LNCaP clone FGC (cell line): ENCODE data around the gene ZNF438.

ENCODE experiments used
- DNase-seq: peaks from one replicate; pipeline ENCODE4 v3.0.0-alpha.2; 2011; ENCODE audit warnings: low read depth
- H3K4me3 ChIP-seq: 2 replicates; pipeline ENCODE4 v1.5.1; 2011; ENCODE audit warnings: mild to moderate bottlenecking, low read depth, low read length, control low read depth
- CTCF ChIP-seq: IDR thresholded peaks from 2 replicates; pipeline ENCODE4 v1.5.1; 2012; ENCODE audit warnings: mild to moderate bottlenecking; ENCODE audit not compliant: control insufficient read depth, insufficient read depth; ENCODE audit errors: extremely low read depth

Gene ZNF438

GRCh38 chr10:30816820-30817171 is 214.9 kb downstream of the ZNF438 start:
- no peak for TF ChIP-seq CTCF
- DNase-seq: no peak
- H3K4me3 ChIP-seq: no peak overlapping the region

GRCh38 chr10:30816159-30816819 is 215.4 kb downstream of the ZNF438 start:
- no peak overlapping the region for H3K4me3 ChIP-seq
- no peak for DNase-seq
- TF ChIP-seq CTCF: no peak

- no peak for TF ChIP-seq CTCF
- peak; percentile 37 for DNase-seq
- H3K4me3 ChIP-seq: no peak overlapping the region
These were observed 217.7 kb downstream of the ZNF438 start for GRCh38 chr10:30813872-30814481.

GRCh38 chr10:30812018-30812851 is 219.4 kb downstream of the ZNF438 start:
- no peak for DNase-seq
- H3K4me3 ChIP-seq: no peak overlapping the region
- no peak for TF ChIP-seq CTCF

- TF ChIP-seq CTCF: no peak
- no peak overlapping the region for H3K4me3 ChIP-seq
- DNase-seq: no peak
These were observed 220.2 kb downstream of the ZNF438 start for GRCh38 chr10:30811276-30812017.

GRCh38 chr10:30810416-30810815 is 221.2 kb downstream of the ZNF438 start:
- no peak for TF ChIP-seq CTCF
- no peak for DNase-seq

More at GRCh38 chr10:30810416-30810815, 221.2 kb downstream of the ZNF438 start:
- H3K4me3 ChIP-seq: no peak overlapping the region
